Measurements from ENCODE around the gene CACNB3.
A peak's percentile ranks its signal among the peaks of the same experiment; 100 is the strongest.
"Not testable (repeated sequence)": the region's sequence is repeated elsewhere in the genome, so short reads cannot be mapped to it uniquely, and the experiment has no call there.

The CACNB3 gene

DNA sequence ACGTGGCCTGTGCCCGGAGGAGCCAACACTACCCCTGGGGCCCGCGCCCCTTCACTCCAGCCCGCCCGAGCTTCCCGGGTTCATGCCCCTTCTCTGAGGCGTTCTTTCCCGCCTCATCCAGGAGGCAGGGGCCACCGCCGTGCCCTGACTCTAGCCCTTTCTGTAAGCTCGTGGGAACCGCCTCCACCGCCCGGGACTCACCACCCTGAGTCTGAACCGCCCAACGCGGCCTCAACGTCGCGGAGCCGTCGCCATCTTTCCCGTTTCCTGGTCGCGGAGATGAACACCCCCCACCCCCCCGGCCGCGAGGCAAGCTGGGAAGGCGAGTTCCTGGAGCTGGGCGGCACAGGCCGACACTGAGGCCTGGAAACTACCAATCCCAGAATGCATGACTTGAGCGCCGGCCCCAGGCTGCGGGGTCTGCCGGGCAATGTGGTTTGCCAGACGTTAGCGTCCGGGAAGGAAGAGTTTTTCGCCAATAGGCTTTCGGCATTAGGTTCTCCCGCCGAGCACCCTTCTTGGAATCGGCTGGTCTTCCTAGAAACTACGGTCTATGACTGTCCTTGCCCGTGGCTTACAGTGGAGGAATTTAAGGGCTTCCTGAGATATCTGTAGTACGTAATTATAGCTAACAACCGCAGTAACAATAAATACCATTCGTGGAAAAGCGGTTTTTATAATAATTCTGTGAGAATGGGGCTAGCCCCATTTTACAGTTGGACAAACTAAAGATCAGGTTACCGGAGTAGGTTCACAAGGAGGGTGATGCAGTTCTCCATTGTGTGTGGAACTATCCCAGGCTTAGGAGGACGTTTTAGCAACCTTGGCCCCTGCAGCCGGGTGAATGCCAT, 33.8 kb downstream of the CACNB3 start, which contains the start of gene DDX23:
Gene DDX23 (minus strand): TSS at position 281 of the 851 bp plus-strand sequence. CDS start 6,381 bp downstream, outside the sequence.
- TF ChIP-seq CTCF (IDR thresholded peaks at IDR 0.05; ENCODE audit: insufficient read depth, low read length, poor library complexity, severe bottlenecking) = no peak
- Histone ChIP-seq H3K4me3 (replicated peaks; ENCODE audit: low read depth, low read length) (peak within 1 kb of the TSS; percentile 97), H3K27me3 (replicated peaks; ENCODE audit: control insufficient read depth, insufficient read depth, low read length) (no peaks in the 10 kb centered on the region), H3K36me3 (ENCODE audit: control insufficient read depth, insufficient read depth, low read length) (no peaks in the 10 kb centered on the region; the same call in none of the 2 replicates)
- peak; percentile 95 for DNase-seq (ENCODE audit: extremely low read depth, insufficient read length)

DNA sequence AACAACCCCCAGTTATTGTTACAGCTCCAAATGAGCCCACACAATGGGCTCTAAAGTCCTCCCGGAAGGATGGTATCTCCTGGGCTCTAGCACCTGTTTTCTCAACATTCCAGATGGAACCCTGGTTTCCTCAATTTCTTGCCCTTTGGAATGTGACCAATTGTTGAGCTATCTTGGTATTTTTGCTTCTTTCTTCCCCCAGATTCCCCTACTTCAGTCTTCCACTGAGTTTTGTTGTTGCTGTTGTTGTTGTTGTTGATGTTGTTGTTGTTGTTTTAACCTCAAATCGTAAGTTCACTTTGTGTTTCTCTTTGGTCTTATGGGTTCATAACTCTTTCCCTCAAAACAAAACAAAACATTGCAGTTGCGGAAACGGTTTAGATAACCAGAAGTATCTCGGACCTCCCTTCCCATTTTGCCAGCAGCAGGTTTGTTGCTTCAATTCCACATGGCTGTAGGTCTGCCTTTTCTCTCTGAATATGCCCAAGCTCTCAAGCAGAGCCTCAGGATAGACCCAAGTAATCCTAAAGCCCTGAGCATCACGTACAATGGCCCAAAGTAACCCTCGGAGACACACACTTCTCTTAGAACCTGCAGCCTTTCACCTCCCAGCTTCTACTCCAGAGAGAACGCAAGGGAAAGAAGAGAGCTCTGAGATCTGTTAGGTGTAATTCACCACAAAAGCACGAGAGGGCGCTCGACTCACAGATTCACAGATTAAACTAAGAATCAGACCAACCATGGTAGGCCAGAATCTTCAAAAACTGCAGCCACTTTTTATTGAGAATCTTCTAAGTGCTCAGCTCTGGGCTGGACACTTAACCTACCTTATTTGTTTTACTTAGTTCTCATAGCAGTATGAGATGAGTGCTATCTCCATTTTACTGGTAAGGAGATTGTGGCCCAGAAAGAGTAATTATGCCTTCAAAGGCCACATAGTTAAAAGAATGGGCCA, 34.7 kb downstream of the CACNB3 start:
- Histone ChIP-seq H3K36me3 (ENCODE audit: control insufficient read depth, insufficient read depth, low read length) (peaks cover 2% of the 10 kb centered on the region), H3K4me3 (replicated peaks; ENCODE audit: low read depth, low read length) (peak overlapping the region; percentile 97), H3K27me3 (replicated peaks; ENCODE audit: control insufficient read depth, insufficient read depth, low read length) (no peaks in the 10 kb centered on the region)
- DNase-seq (ENCODE audit: extremely low read depth, insufficient read length) = peak; percentile 72
- peak; percentile 70 for TF ChIP-seq CTCF (IDR thresholded peaks at IDR 0.05; ENCODE audit: insufficient read depth, low read length, poor library complexity, severe bottlenecking)

- no peaks in the 10 kb centered on the region for H3K27me3 ChIP-seq (replicated peaks; ENCODE audit: control insufficient read depth, insufficient read depth, low read length)
- no peak overlapping the region for H3K4me3 ChIP-seq (replicated peaks; ENCODE audit: low read depth, low read length)
- no peak for DNase-seq (ENCODE audit: extremely low read depth, insufficient read length)
- no peak for TF ChIP-seq CTCF (IDR thresholded peaks at IDR 0.05; ENCODE audit: insufficient read depth, low read length, poor library complexity, severe bottlenecking)
- peaks cover 2% of the 10 kb centered on the region for H3K36me3 ChIP-seq (ENCODE audit: control insufficient read depth, insufficient read depth, low read length)
Observed at GRCh38 chr12:48854488-48854887, 36.2 kb downstream of the CACNB3 start.

GRCh38 chr12:48854932-48855331, 36.6 kb downstream of the CACNB3 start:
- not testable (repeated sequence) for H3K4me3 ChIP-seq (replicated peaks; ENCODE audit: low read depth, low read length); H3K27me3 ChIP-seq (replicated peaks; ENCODE audit: control insufficient read depth, insufficient read depth, low read length); H3K36me3 ChIP-seq (ENCODE audit: control insufficient read depth, insufficient read depth, low read length); DNase-seq (ENCODE audit: extremely low read depth, insufficient read length)

DNA sequence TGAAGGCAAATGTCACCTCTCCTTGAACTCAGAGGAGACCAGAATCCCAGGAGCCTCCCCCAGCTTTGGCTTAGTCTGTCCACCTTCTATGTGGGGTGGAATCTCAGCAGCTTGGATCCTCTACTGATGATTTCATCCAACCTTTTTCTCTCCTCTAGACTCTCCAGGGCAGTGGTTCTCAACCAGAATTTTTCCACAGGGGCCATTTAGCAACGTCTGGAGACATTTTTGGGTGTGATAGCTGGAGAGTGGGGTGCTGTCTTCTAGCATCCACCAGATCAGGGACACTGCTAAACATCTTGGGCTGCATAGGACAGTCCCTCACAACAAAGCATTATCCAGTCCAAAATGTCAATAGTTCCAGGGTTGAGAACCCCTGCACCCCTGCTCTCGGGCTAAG, 38.1 kb downstream of the CACNB3 start:
- Histone ChIP-seq H3K36me3 (ENCODE audit: control insufficient read depth, insufficient read depth, low read length) (peaks cover 5% of the 10 kb centered on the region), H3K27me3 (replicated peaks; ENCODE audit: control insufficient read depth, insufficient read depth, low read length) (no peaks in the 10 kb centered on the region), H3K4me3 (replicated peaks; ENCODE audit: low read depth, low read length) (no peak overlapping the region)
- TF ChIP-seq CTCF (IDR thresholded peaks at IDR 0.05; ENCODE audit: insufficient read depth, low read length, poor library complexity, severe bottlenecking) = no peak
- no peak for DNase-seq (ENCODE audit: extremely low read depth, insufficient read length)

Measured in GM06990 (cell line).